Trophoblast cell (in vitro differentiated cells and primary cell): ENCODE data around the gene MLF2.
A peak's percentile ranks its signal among the peaks of the same experiment; 100 is the strongest.
"Not testable (repeated sequence)": the region's sequence is repeated elsewhere in the genome, so short reads cannot be mapped to it uniquely, and the experiment has no call there.

Experiments used
- DNase-seq, 2 donors: peaks; one replicate each; pipeline ENCODE4 v3.0.0-alpha.2; 2016
- H2AFZ ChIP-seq: 2 replicates; pipeline ENCODE4 v1.6.1; 2013; ENCODE audit warnings: low read length, moderate library complexity, mild to moderate bottlenecking; ENCODE audit not compliant: insufficient read depth, poor library complexity
- H2AK5ac ChIP-seq: 2 replicates; pipeline ENCODE4 v1.6.1; 2013; ENCODE audit warnings: mild to moderate bottlenecking, low read length
- H2BK120ac ChIP-seq: 2 replicates; pipeline ENCODE4 v1.6.1; 2013; ENCODE audit warnings: low read length, mild to moderate bottlenecking, moderate library complexity; ENCODE audit not compliant: insufficient read depth, poor library complexity
- H2BK12ac ChIP-seq: 2 replicates; pipeline ENCODE4 v1.6.1; 2013; ENCODE audit warnings: mild to moderate bottlenecking, low read length, moderate library complexity
- H2BK5ac ChIP-seq: 2 replicates; pipeline ENCODE4 v1.6.1; 2013; ENCODE audit warnings: low read length, low read depth, moderate library complexity, mild to moderate bottlenecking; ENCODE audit not compliant: poor library complexity
- H3K14ac ChIP-seq: 2 replicates; pipeline ENCODE4 v1.6.1; 2013; ENCODE audit warnings: mild to moderate bottlenecking, low read length
- H3K18ac ChIP-seq: 2 replicates; pipeline ENCODE4 v1.6.1; 2013; ENCODE audit warnings: mild to moderate bottlenecking, low read length
- H3K23ac ChIP-seq: 2 replicates; pipeline ENCODE4 v1.6.1; 2013; ENCODE audit warnings: low read length
- H3K27ac ChIP-seq: 2 replicates; pipeline ENCODE4 v1.5.1; 2013; ENCODE audit warnings: low read depth, mild to moderate bottlenecking, inconsistent platforms, low read length, moderate library complexity
- H3K27me3 ChIP-seq: 2 replicates; pipeline ENCODE4 v1.6.1; 2013; ENCODE audit warnings: inconsistent platforms, mild to moderate bottlenecking, low read length, moderate library complexity; ENCODE audit not compliant: insufficient read depth
- H3K36me3 ChIP-seq, 2 experiments: 1 replicate in 1 of 2; 2 replicates in 1 of 2; pipeline ENCODE4 v1.6.1; 2013; ENCODE audit warnings: low read length in 2 of 2, mild to moderate bottlenecking in 2 of 2, moderate library complexity in 1 of 2; ENCODE audit not compliant: insufficient read depth in 2 of 2, control insufficient read depth in 1 of 2
- H3K4ac ChIP-seq: 2 replicates; pipeline ENCODE4 v1.6.1; 2013; ENCODE audit warnings: low read depth, mild to moderate bottlenecking, low read length, moderate library complexity
- H3K4me1 ChIP-seq, 2 experiments: 1 replicate in 1 of 2; 2 replicates in 1 of 2; pipeline ENCODE4 v1.6.1; 2013; ENCODE audit warnings: low read length in 2 of 2, mild to moderate bottlenecking in 2 of 2, moderate library complexity in 1 of 2; ENCODE audit not compliant: insufficient read depth in 2 of 2, control insufficient read depth in 1 of 2
- H3K4me2 ChIP-seq: 2 replicates; pipeline ENCODE4 v1.6.1; 2013; ENCODE audit warnings: inconsistent platforms, mild to moderate bottlenecking, low read length, moderate library complexity
- H3K4me3 ChIP-seq: 2 replicates; pipeline ENCODE4 v1.5.1; 2013; ENCODE audit warnings: mild to moderate bottlenecking, low read depth, low read length, inconsistent platforms
- H3K79me1 ChIP-seq: one replicate; pipeline ENCODE4 v1.6.1; 2013; ENCODE audit warnings: low read length
- H3K79me2 ChIP-seq: 2 replicates; pipeline ENCODE4 v1.6.1; 2013; ENCODE audit warnings: low read length, mild to moderate bottlenecking; ENCODE audit not compliant: control insufficient read depth, insufficient read depth, poor library complexity
- H3K9ac ChIP-seq: 2 replicates; pipeline ENCODE4 v1.6.1; 2013; ENCODE audit warnings: mild to moderate bottlenecking, low read length
- H3K9me3 ChIP-seq: 2 replicates; pipeline ENCODE4 v1.6.1; 2013; ENCODE audit warnings: low read depth, mild to moderate bottlenecking, control low read depth, inconsistent platforms, low read length; ENCODE audit not compliant: insufficient read depth
- H4K12ac ChIP-seq: 2 replicates; pipeline ENCODE4 v1.6.1; 2013; ENCODE audit warnings: low read depth, mild to moderate bottlenecking, low read length, moderate library complexity
- H4K8ac ChIP-seq: 2 replicates; pipeline ENCODE4 v1.6.1; 2013; ENCODE audit warnings: low read depth, mild to moderate bottlenecking, low read length, moderate library complexity
- H4K91ac ChIP-seq: one replicate; pipeline ENCODE4 v1.6.1; 2013; ENCODE audit warnings: low read depth, mild to moderate bottlenecking, low read length, moderate library complexity
- WGBS: extraction: QIAGEN DNeasy Blood & Tissue Kit; methylation state at CpG from one replicate; pipeline ENCODE4 v1.1.7; 2013; ENCODE audit warnings: missing lambda C conversion rate; ENCODE audit not compliant: insufficient read length, insufficient coverage; ENCODE audit errors: extremely low coverage; 5-methylcytosine and 5-hydroxymethylcytosine counted together

MLF2 gene

GRCh38 chr12:6747216-6747615, 5.7 kb downstream of the MLF2 start:
- H3K79me2 ChIP-seq, result peaks cover 5% of the 10 kb centered on the region
- no peak overlapping the region for H3K4ac ChIP-seq
- H3K4me3 ChIP-seq, result no peak overlapping the region
- H2BK120ac ChIP-seq, result no peak overlapping the region
- no peaks in the 10 kb centered on the region for H3K27me3 ChIP-seq
- no peak overlapping the region for H4K12ac ChIP-seq
- H4K91ac ChIP-seq, result no peak overlapping the region
- no peak overlapping the region for H3K9ac ChIP-seq
- no peak overlapping the region for H2BK12ac ChIP-seq
- no peak overlapping the region for H2AFZ ChIP-seq
- no peak overlapping the region for H4K8ac ChIP-seq
- peaks cover 46 to 61% of the 10 kb centered on the region in 2 experiments for H3K36me3 ChIP-seq
- H3K9me3 ChIP-seq, result peaks cover 5% of the 10 kb centered on the region
- H3K79me1 ChIP-seq, result peaks cover under 1% of the 10 kb centered on the region
- H3K4me1 ChIP-seq, result peaks cover 20 to 25% of the 10 kb centered on the region in 2 experiments
- no CpG with 5 or more reads among the region's 4 CpGs for WGBS
- no peak overlapping the region for H2AK5ac ChIP-seq
- DNase-seq, result no peak
- H2BK5ac ChIP-seq, result no peak overlapping the region
- H3K4me2 ChIP-seq, result no peak overlapping the region
- no peak overlapping the region for H3K14ac ChIP-seq
- H3K23ac ChIP-seq, result no peak overlapping the region
- H3K27ac ChIP-seq, result no peak overlapping the region
- no peak overlapping the region for H3K18ac ChIP-seq

GRCh38 chr12:6745741-6746525, 7.0 kb downstream of the MLF2 start:
- peak overlapping the region; percentile 52 for H4K91ac ChIP-seq
- no peak overlapping the region for H4K8ac ChIP-seq
- peaks cover 5% of the 10 kb centered on the region for H3K9me3 ChIP-seq
- H3K4ac ChIP-seq, result no peak overlapping the region
- H3K4me2 ChIP-seq, result no peak overlapping the region
- H3K79me1 ChIP-seq, result no peaks in the 10 kb centered on the region
- H2BK5ac ChIP-seq, result peak overlapping the region; percentile 6
- H2AK5ac ChIP-seq, result no peak overlapping the region
- no CpG with 5 or more reads among the region's 13 CpGs for WGBS
- no peak overlapping the region for H3K14ac ChIP-seq
- H3K79me2 ChIP-seq, result no peaks in the 10 kb centered on the region
- no peak overlapping the region for H2BK12ac ChIP-seq
- H3K27ac ChIP-seq, result peak overlapping the region; percentile 48
- peak; percentile 46 to 60 for DNase-seq
- no peak overlapping the region for H3K23ac ChIP-seq
- no peaks in the 10 kb centered on the region for H3K27me3 ChIP-seq
- peaks cover 37 to 51% of the 10 kb centered on the region in 2 experiments for H3K36me3 ChIP-seq
- H2BK120ac ChIP-seq, result no peak overlapping the region
- H4K12ac ChIP-seq, result no peak overlapping the region
- H3K9ac ChIP-seq, result no peak overlapping the region
- peaks cover 15 to 19% of the 10 kb centered on the region in 2 experiments for H3K4me1 ChIP-seq
- H2AFZ ChIP-seq, result no peak overlapping the region
- no peak overlapping the region for H3K18ac ChIP-seq
- H3K4me3 ChIP-seq, result no peak overlapping the region

GRCh38 chr12:6743300-6743699, 9.6 kb downstream of the MLF2 start:
- not testable (repeated sequence) for H3K4ac ChIP-seq, H3K79me1 ChIP-seq, H2AFZ ChIP-seq, H3K27ac ChIP-seq, H4K8ac ChIP-seq, H2AK5ac ChIP-seq, H2BK120ac ChIP-seq, H3K79me2 ChIP-seq, H3K18ac ChIP-seq, H3K9ac ChIP-seq, H4K12ac ChIP-seq, H3K14ac ChIP-seq, H2BK5ac ChIP-seq, H3K23ac ChIP-seq, H3K4me2 ChIP-seq, H2BK12ac ChIP-seq, H3K9me3 ChIP-seq, H3K4me3 ChIP-seq, H3K27me3 ChIP-seq, H4K91ac ChIP-seq, DNase-seq
- Histone ChIP-seq H3K36me3 (peaks cover 15 to 26% of the 10 kb centered on the region in 2 experiments), H3K4me1 (peaks cover 15 to 19% of the 10 kb centered on the region in 2 experiments)
- WGBS, result no CpG with 5 or more reads among the region's 7 CpGs

- H3K4me3 ChIP-seq, result no peak overlapping the region
- no peaks in the 10 kb centered on the region for H3K27me3 ChIP-seq
- no peak overlapping the region for H3K27ac ChIP-seq
- no peak overlapping the region for H3K4ac ChIP-seq
- H3K79me2 ChIP-seq, result no peaks in the 10 kb centered on the region
- no peak overlapping the region for H2BK120ac ChIP-seq
- no peak overlapping the region for H3K9ac ChIP-seq
- H3K79me1 ChIP-seq, result no peaks in the 10 kb centered on the region
- H3K18ac ChIP-seq, result no peak overlapping the region
- H3K4me2 ChIP-seq, result no peak overlapping the region
- H4K12ac ChIP-seq, result no peak overlapping the region
- H4K8ac ChIP-seq, result no peak overlapping the region
- no peak overlapping the region for H2AFZ ChIP-seq
- no peak overlapping the region for H4K91ac ChIP-seq
- no peak overlapping the region for H3K14ac ChIP-seq
- WGBS, result no CpG with 5 or more reads among the region's 3 CpGs
- no peak overlapping the region for H2AK5ac ChIP-seq
- no peak overlapping the region for H3K23ac ChIP-seq
- DNase-seq, result peak in 1 of 2 donors; percentile 32
- no peak overlapping the region for H2BK12ac ChIP-seq
- no peak overlapping the region for H2BK5ac ChIP-seq
- peaks cover 15 to 19% of the 10 kb centered on the region in 2 experiments for H3K4me1 ChIP-seq
- peaks cover 11 to 21% of the 10 kb centered on the region in 2 experiments for H3K36me3 ChIP-seq
- peaks cover 2% of the 10 kb centered on the region for H3K9me3 ChIP-seq
These were observed 10.1 kb downstream of the MLF2 start for GRCh38 chr12:6742834-6743233.
